Dendritic cell treated with granulocyte-macrophage colony-stimulating factor and Interleukin-4, amounts not matched to agents 40 ng/mL and 50 ng/mL, for 4 days (primary cell): ENCODE data around the gene CXCL6.
A peak's percentile ranks its signal among the peaks of the same experiment; 100 is the strongest.

ENCODE experiments used
- H3K27ac Mint-ChIP-seq: one replicate; pipeline ENCODE4 v1.8.0; 2022; ENCODE audit warnings: mild to moderate bottlenecking, mixed read lengths
- H3K27me3 Mint-ChIP-seq: one replicate; pipeline ENCODE4 v1.8.0; 2022; ENCODE audit warnings: mild to moderate bottlenecking, mixed read lengths
- H3K36me3 Mint-ChIP-seq: one replicate; pipeline ENCODE4 v1.8.0; 2022; ENCODE audit warnings: low read depth, mixed read lengths
- H3K4me1 Mint-ChIP-seq: one replicate; pipeline ENCODE4 v1.8.0; 2022; ENCODE audit warnings: low read depth, mixed read lengths
- H3K4me3 Mint-ChIP-seq: one replicate; pipeline ENCODE4 v1.8.0; 2022; ENCODE audit warnings: mild to moderate bottlenecking, moderate library complexity, mixed read lengths
- H3K9me3 Mint-ChIP-seq: one replicate; pipeline ENCODE4 v1.8.0; 2022; ENCODE audit warnings: mixed read lengths
- intact Hi-C: fragments of 100-400 bp; cut with micrococcal nuclease; formaldehyde crosslinking; loops from one replicate; pipeline ENCODE4 v1.15.0; 2022

CXCL6 gene

GRCh38 chr4:73865431-73866096, 29.1 kb downstream of the CXCL6 start:
- Mint-ChIP-seq H3K27ac (no peak overlapping the region), H3K27me3 (peaks cover 16% of the 10 kb centered on the region), H3K4me3 (no peak overlapping the region), H3K4me1 (peaks cover 25% of the 10 kb centered on the region), H3K36me3 (peaks cover 5% of the 10 kb centered on the region), H3K9me3 (no peaks in the 10 kb centered on the region)
- intact Hi-C loops, result loop anchor here (10.0 kb wide), 1 partner anchor 131 kb away; no protein-coding TSS in a partner anchor

DNA sequence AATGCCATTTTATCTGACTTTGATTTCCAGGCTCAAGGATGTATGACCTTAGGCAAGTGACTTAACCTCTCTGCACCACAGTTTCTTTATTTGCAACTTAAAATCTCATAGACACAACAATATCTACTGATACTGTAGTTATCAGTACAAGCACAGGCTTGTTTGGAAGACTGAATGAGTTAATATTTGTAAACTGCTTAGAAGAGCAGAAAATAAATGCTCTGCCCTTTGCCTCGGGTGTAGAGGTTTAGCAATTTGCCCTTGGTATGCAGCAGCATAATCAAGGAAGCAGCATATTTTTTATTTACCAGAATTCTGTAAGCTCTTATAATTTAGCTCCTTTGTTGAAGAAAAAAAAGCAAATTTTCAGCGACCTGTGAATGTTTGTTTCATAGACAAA, 29.8 kb downstream of the CXCL6 start:
- Mint-ChIP-seq H3K27ac (no peak overlapping the region), H3K36me3 (peaks cover 5% of the 10 kb centered on the region), H3K27me3 (peaks cover 16% of the 10 kb centered on the region), H3K4me3 (no peak overlapping the region), H3K9me3 (no peaks in the 10 kb centered on the region), H3K4me1 (peaks cover 25% of the 10 kb centered on the region)
- intact Hi-C loops, result loop anchor here (10.0 kb wide), 1 partner anchor 131 kb away; no protein-coding TSS in a partner anchor

- Mint-ChIP-seq H3K27me3 (peaks cover 16% of the 10 kb centered on the region), H3K36me3 (peaks cover 5% of the 10 kb centered on the region), H3K4me3 (no peak overlapping the region), H3K9me3 (peaks cover 4% of the 10 kb centered on the region), H3K27ac (no peak overlapping the region), H3K4me1 (peaks cover 27% of the 10 kb centered on the region)
- intact Hi-C loops, result loop anchor here (10.0 kb wide), 1 partner anchor 133 kb away; no protein-coding TSS in a partner anchor
Measured at GRCh38 chr4:73867783-73868182, 31.3 kb downstream of the CXCL6 start.

GRCh38 chr4:73868206-73869129, 32.0 kb downstream of the CXCL6 start:
- Mint-ChIP-seq H3K4me1 (peaks cover 33% of the 10 kb centered on the region), H3K27me3 (peaks cover 16% of the 10 kb centered on the region), H3K9me3 (peaks cover 9% of the 10 kb centered on the region), H3K36me3 (peaks cover 5% of the 10 kb centered on the region), H3K27ac (peak overlapping the region; percentile 90), H3K4me3 (peak overlapping the region; percentile 90)
- intact Hi-C loops, result loop anchor here (10.0 kb wide), 1 partner anchor 134 kb away; no protein-coding TSS in a partner anchor

DNA sequence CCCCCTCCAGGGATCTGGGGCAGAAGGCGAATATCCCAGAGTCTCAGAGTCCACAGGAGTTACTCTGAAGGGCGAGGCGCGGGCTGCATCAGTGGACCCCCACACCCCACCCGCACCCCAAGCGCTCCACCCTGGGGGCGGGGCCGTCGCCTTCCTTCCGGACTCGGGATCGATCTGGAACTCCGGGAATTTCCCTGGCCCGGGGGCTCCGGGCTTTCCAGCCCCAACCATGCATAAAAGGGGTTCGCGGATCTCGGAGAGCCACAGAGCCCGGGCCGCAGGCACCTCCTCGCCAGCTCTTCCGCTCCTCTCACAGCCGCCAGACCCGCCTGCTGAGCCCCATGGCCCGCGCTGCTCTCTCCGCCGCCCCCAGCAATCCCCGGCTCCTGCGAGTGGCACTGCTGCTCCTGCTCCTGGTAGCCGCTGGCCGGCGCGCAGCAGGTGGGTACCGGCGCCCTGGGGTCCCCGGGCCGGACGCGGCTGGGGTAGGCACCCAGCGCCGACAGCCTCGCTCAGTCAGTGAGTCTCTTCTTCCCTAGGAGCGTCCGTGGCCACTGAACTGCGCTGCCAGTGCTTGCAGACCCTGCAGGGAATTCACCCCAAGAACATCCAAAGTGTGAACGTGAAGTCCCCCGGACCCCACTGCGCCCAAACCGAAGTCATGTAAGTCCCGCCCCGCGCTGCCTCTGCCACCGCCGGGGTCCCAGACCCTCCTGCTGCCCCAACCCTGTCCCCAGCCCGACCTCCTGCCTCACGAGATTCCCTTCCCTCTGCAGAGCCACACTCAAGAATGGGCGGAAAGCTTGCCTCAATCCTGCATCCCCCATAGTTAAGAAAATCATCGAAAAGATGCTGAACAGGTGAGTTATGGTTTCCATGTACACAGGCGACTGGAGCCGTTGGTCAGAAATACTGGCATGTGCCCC, 32.9 kb downstream of the CXCL6 start, which contains the start of gene CXCL1:
Gene CXCL1 (plus strand): TSS at position 264 of the 926 bp plus-strand sequence. CDS start 78 bp downstream, at position 342.
- Mint-ChIP-seq H3K27me3 (peaks cover 16% of the 10 kb centered on the region), H3K9me3 (peaks cover 15% of the 10 kb centered on the region), H3K27ac (peak within 1 kb of the TSS; percentile 90), H3K36me3 (peaks cover 5% of the 10 kb centered on the region), H3K4me3 (peak within 1 kb of the TSS; percentile 90), H3K4me1 (peaks cover 41% of the 10 kb centered on the region)
- intact Hi-C loops, result loop anchor here (10.0 kb wide), 1 partner anchor 135 kb away; no protein-coding TSS in a partner anchor

GRCh38 chr4:73870260-73870659, 33.8 kb downstream of the CXCL6 start:
- intact Hi-C loops, result no loop called here
- H3K4me3 Mint-ChIP-seq, result no peak overlapping the region

DNA sequence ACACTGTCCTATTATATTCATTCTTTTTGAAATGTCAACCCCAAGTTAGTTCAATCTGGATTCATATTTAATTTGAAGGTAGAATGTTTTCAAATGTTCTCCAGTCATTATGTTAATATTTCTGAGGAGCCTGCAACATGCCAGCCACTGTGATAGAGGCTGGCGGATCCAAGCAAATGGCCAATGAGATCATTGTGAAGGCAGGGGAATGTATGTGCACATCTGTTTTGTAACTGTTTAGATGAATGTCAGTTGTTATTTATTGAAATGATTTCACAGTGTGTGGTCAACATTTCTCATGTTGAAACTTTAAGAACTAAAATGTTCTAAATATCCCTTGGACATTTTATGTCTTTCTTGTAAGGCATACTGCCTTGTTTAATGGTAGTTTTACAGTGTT, 34.3 kb downstream of the CXCL6 start:
- H3K4me3 Mint-ChIP-seq, result no peak overlapping the region
- H3K27me3 Mint-ChIP-seq, result peaks cover 16% of the 10 kb centered on the region
- H3K4me1 Mint-ChIP-seq, result peaks cover 46% of the 10 kb centered on the region
- peaks cover 5% of the 10 kb centered on the region for H3K36me3 Mint-ChIP-seq
- intact Hi-C loops, result no loop called here
- no peak overlapping the region for H3K27ac Mint-ChIP-seq
- H3K9me3 Mint-ChIP-seq, result peaks cover 22% of the 10 kb centered on the region

More at GRCh38 chr4:73870260-73870659, 33.8 kb downstream of the CXCL6 start:
- Mint-ChIP-seq H3K9me3 (peaks cover 22% of the 10 kb centered on the region), H3K27ac (no peak overlapping the region), H3K4me1 (peaks cover 46% of the 10 kb centered on the region), H3K27me3 (peaks cover 16% of the 10 kb centered on the region), H3K36me3 (peaks cover 5% of the 10 kb centered on the region)

DNA sequence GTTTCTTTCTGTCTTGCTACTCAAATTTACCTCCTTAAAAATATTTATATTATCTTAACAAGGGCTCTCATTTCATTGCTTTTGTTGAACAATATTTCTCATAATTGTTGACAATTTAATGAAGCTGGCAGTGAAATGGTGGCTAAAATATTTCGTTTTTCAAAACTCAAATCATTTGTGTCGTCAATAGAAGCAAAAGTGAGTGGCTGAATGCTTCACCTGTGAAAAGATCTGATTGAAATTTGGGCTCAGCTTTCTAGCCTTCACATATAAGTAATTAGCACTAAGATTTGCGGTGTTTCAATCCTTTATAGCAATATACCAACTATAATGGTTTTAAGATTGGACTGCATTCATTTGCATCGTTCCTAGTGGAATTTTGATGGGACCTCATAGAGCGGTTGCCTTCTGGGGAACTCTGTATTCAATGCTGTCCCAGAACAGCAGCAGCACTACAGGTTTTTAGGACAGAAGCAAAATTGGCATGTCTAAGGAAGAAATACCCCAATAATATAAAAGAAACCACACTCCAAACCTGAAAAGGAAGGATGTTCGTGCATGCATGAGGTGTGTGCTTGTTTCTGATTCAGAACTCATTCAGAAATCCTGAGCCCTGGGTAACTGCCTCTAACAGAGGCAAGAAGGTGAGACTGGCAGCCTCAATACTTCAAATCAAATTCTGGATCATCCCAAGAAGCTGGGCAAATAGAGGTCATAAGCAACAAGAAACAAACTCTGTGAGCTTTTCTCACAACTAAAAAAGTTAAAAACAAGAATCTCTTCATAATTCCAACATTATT, 35.2 kb downstream of the CXCL6 start:
- Mint-ChIP-seq H3K27ac (no peak overlapping the region), H3K4me1 (peaks cover 46% of the 10 kb centered on the region), H3K36me3 (peaks cover 5% of the 10 kb centered on the region), H3K27me3 (peaks cover 16% of the 10 kb centered on the region), H3K9me3 (peaks cover 22% of the 10 kb centered on the region), H3K4me3 (no peak overlapping the region)
- intact Hi-C loops, result no loop called here

- peaks cover 22% of the 10 kb centered on the region for H3K9me3 Mint-ChIP-seq
- intact Hi-C loops, result no loop called here
- H3K36me3 Mint-ChIP-seq, result peaks cover 5% of the 10 kb centered on the region
- peaks cover 16% of the 10 kb centered on the region for H3K27me3 Mint-ChIP-seq
- H3K4me1 Mint-ChIP-seq, result peaks cover 46% of the 10 kb centered on the region
- H3K4me3 Mint-ChIP-seq, result no peak overlapping the region
- H3K27ac Mint-ChIP-seq, result no peak overlapping the region
Measured at GRCh38 chr4:73872316-73873108, 36.0 kb downstream of the CXCL6 start.

GRCh38 chr4:73874386-73874785, 37.9 kb downstream of the CXCL6 start:
- no peak overlapping the region for H3K27ac Mint-ChIP-seq
- intact Hi-C loops, result no loop called here
- peaks cover 4% of the 10 kb centered on the region for H3K27me3 Mint-ChIP-seq
- H3K4me1 Mint-ChIP-seq, result peaks cover 33% of the 10 kb centered on the region
- peaks cover 22% of the 10 kb centered on the region for H3K9me3 Mint-ChIP-seq
- peaks cover 2% of the 10 kb centered on the region for H3K36me3 Mint-ChIP-seq
- no peak overlapping the region for H3K4me3 Mint-ChIP-seq

DNA sequence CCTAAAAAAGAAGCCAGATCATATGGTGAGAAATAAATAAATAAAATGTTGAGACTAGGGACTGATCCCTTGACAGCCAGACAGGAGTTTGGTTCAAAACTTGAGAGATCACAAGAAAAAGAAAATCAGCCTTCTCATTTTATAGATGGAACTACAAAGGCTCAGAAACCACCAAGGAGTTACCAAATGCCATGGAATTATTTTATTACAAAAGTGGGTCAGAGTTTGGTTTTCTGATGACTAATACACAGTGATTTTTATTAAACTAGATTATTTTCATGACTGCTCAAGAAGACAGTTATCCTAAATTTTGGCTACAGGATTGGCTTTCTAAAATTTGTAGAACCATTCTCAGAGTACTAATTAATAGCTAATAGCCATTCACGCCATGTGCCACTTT, 38.9 kb downstream of the CXCL6 start:
- peaks cover 23% of the 10 kb centered on the region for H3K4me1 Mint-ChIP-seq
- H3K9me3 Mint-ChIP-seq, result peaks cover 22% of the 10 kb centered on the region
- intact Hi-C loops, result no loop called here
- no peak overlapping the region for H3K4me3 Mint-ChIP-seq
- no peaks in the 10 kb centered on the region for H3K36me3 Mint-ChIP-seq
- H3K27ac Mint-ChIP-seq, result no peak overlapping the region
- H3K27me3 Mint-ChIP-seq, result no peaks in the 10 kb centered on the region

DNA sequence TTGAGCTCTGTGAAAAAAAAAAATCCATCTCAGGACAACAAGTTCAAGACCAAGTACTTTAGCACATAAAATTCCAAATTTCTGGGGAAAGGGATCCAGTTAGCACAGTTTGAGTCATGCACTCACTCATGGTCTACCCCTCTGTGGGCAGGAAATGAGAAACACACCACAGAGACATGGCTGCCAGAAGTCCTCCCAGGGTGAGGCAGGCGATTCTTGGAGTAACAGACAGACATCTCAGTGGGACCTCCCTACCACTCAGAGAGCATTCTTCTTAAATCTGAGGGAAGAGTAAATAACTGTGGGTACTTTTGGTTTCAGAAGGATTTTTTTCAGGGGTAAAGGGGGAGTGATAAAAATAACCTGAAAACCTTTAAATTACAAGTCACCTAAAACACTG, 46.8 kb downstream of the CXCL6 start:
- Mint-ChIP-seq H3K4me3 (no peak overlapping the region), H3K27ac (no peak overlapping the region), H3K9me3 (no peaks in the 10 kb centered on the region), H3K4me1 (peaks cover 14% of the 10 kb centered on the region), H3K27me3 (peaks cover 2% of the 10 kb centered on the region), H3K36me3 (no peaks in the 10 kb centered on the region)
- intact Hi-C loops, result no loop called here
